HG02885 (cell line): Measurements from ENCODE around the gene TRIM49B.
"Not testable (repeated sequence)": the region's sequence is repeated elsewhere in the genome, so short reads cannot be mapped to it uniquely, and the experiment has no call there.

Experiments
- ATAC-seq: cut with Tn5 transposase; IDR thresholded peaks from one replicate; pipeline ENCODE4 v1.9.1; 2021; ENCODE audit warnings: mild to moderate bottlenecking; ENCODE audit not compliant: unreplicated experiment, poor library complexity

TRIM49B gene

GRCh38 chr11:49028523-49028922 lies at the start of gene TRIM49B:
TSS of gene TRIM49B (plus strand) at chr11:49028823. CDS start at chr11:49031600, 2,777 bp downstream.
- not testable (repeated sequence) for ATAC-seq

DNA sequence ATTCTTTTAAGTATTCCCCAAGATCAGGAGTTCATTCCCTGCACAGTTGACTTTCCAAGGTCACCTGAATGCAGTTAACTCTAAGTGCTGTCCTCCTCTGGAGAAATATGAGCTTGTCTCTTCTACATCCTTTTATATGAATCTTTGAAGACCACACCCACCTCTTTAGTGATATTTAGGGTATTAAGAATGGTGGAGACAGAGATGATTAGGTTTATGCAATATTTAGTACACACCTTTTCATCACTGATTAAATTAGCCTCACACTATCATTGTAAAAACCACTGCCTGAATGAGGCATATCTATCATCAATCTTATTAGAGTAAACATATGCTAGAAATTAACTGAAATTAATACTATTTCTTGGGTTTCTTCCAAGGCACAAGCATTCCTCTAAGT lies 44.8 kb upstream of the TRIM49B start, which contains the start of gene TRIM51G:
Gene TRIM51G, minus strand, starts transcription at position 101 of the 400 bp plus-strand sequence. CDS start 2,190 bp downstream, outside the sequence.
- not testable (repeated sequence) for ATAC-seq

- not testable (repeated sequence) for ATAC-seq
Observed at GRCh38 chr11:49048229-49048628, 19.6 kb downstream of the TRIM49B start.

GRCh38 chr11:49049821-49050220 lies 21.2 kb downstream of the TRIM49B start:
- not testable (repeated sequence) for ATAC-seq

GRCh38 chr11:49059012-49059411 lies 30.4 kb downstream of the TRIM49B start, which contains the start of gene TRIM64C:
TSS of gene TRIM64C (minus strand) at chr11:49059112. CDS start at chr11:49059112, 0 bp downstream.
- not testable (repeated sequence) for ATAC-seq

DNA sequence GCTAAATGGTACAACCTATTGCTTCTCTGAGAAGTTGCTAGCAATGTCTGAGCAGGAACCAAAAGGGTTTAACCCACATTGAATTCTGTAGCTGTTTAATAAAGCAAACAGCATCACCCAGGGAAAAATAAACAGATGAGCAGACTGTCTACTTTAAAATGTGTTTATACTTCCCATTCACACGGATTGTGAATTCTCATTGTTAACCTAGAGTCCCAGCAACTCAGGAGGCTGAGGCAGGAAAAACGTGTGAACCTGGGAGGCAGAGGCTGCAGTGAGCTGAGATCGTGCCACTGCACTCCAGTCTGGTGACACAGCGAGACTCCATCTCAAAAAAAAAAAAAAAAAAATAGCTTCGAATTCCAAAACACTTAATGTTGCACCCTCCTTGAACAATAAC lies 41.3 kb downstream of the TRIM49B start:
- ATAC-seq: not testable (repeated sequence)
